ENCODE results near the gene C2.
A peak's percentile ranks its signal among the peaks of the same experiment; 100 is the strongest.
"Not testable (repeated sequence)": the region's sequence is repeated elsewhere in the genome, so short reads cannot be mapped to it uniquely, and the experiment has no call there.

C2 gene

DNA sequence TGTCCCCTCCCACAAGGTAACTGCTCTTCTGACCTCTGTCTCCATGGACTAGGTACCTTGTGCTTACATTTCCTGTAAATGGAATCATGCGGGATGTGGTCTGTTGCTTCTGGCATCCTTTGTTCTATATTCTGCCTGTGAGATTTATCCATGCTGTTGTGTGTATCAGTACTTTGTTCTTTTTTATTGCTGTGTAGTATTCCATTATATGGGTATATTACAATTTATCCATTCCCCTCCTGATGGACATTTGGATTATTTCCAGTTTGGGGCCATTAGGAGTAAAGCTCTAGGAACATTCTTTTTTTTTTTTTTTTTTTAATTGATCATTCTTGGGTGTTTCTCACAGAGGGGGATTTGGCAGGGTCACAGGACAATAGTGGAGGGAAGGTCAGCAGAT lies 3.4 kb downstream of the C2 start:
- no peak for DNase-seq

DNA sequence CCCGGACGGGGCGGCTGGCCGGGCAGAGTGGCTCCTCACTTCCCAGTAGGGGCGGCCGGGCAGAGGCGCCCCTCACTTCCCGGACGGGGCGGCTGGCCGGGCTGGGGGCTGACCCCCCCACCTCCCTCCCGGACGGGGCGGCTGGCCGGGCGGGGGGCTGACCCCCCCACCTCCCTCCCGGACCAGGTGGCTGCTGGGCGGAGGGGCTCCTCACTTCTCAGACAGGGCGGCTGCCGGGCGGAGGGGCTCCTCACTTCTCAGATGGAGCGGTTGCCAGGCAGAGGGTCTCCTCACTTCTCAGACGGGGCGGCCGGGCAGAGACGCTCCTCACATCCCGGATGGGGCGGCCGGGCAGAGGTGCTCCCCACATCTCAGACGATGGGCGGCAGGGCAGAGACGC lies 4.6 kb downstream of the C2 start:
- not testable (repeated sequence) for DNase-seq

DNA sequence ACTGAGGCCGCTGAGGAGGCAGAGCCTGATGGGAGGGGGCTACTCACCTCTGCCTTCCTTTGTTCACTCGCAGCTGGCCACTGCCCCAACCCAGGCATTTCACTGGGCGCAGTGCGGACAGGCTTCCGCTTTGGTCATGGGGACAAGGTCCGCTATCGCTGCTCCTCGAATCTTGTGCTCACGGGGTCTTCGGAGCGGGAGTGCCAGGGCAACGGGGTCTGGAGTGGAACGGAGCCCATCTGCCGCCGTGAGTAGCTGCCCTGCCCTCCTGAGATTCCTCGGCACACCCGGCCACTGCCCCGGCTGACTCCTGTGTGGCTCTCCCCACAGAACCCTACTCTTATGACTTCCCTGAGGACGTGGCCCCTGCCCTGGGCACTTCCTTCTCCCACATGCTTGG lies 6.0 kb downstream of the C2 start:
- DNase-seq: no peak

DNA sequence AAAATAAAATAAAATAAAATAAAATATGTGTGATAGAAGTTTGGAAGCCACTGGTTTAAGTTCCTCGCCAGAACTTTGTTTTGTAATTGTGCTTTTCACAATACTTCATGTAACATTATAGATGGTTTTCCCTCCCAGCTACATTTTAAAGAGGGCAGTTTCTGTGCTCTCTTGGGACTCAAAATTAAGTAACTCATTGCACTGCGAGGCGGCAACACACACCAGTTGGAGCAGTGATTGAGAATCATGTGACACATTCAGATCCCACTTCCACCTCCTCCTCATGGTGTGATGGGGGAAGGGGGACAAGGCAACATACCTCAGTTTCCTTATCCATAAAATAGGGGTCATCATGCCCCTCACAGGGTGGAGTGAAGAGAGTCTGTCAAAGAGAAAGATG lies 7.5 kb downstream of the C2 start:
- DNase-seq: no peak

DNA sequence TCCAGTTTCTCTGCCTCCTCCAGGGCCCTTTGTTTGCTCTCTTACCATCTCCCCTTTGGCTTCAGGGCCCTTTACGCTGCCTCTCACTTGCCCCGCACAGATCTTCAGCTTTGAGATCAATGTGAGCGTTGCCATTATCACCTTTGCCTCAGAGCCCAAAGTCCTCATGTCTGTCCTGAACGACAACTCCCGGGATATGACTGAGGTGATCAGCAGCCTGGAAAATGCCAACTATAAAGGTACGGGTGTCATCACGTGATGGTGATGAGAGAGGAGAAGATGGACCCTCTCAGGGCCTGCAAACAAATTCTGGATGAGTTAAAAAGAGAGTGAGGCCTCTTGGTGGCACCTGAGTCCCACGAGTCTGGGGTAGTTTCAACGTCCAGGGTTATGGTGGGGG lies 8.3 kb downstream of the C2 start:
- no peak for DNase-seq

DNA sequence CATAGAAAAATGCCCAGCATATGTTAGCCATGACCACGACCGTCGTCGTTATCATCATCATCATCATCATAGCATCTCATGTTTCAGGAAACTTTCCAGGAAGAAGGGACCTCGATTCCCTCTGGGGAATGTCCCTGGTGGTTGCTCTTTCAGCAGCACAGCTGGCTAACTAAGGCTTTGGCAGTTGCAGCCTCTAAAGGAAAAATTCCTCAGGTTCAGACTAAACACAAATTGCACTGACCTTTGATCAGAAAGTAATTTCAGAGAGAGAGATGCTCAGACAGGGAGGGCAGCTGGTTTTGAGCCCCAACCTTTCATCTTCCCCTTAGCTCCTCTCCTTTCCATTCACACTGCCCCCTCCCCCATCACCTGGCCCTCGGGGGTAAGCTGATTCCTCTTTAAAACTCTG lies 12.7 kb downstream of the C2 start:
- DNase-seq: no peak

DNA sequence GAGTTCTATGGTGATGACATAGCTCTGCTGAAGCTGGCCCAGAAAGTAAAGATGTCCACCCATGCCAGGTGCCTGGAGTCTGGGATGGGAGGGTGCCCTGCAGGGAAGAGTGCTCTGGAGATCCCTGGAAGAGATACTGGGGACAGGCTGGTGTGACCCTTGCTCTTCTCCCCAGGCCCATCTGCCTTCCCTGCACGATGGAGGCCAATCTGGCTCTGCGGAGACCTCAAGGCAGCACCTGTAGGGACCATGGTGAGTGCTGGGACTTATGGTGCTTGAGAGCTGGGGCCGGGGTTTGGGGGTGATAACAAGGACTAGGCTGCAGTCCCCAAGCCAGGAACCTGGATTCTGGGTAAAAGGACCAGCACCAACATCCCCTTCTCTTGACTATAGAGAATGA lies 16.2 kb downstream of the C2 start:
- DNase-seq: no peak

DNA sequence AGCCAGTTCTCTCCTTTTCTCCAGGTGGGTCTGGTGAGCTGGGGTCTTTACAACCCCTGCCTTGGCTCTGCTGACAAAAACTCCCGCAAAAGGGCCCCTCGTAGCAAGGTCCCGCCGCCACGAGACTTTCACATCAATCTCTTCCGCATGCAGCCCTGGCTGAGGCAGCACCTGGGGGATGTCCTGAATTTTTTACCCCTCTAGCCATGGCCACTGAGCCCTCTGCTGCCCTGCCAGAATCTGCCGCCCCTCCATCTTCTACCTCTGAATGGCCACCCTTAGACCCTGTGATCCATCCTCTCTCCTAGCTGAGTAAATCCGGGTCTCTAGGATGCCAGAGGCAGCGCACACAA lies 17.6 kb downstream of the C2 start:
- no peak for DNase-seq

DNA sequence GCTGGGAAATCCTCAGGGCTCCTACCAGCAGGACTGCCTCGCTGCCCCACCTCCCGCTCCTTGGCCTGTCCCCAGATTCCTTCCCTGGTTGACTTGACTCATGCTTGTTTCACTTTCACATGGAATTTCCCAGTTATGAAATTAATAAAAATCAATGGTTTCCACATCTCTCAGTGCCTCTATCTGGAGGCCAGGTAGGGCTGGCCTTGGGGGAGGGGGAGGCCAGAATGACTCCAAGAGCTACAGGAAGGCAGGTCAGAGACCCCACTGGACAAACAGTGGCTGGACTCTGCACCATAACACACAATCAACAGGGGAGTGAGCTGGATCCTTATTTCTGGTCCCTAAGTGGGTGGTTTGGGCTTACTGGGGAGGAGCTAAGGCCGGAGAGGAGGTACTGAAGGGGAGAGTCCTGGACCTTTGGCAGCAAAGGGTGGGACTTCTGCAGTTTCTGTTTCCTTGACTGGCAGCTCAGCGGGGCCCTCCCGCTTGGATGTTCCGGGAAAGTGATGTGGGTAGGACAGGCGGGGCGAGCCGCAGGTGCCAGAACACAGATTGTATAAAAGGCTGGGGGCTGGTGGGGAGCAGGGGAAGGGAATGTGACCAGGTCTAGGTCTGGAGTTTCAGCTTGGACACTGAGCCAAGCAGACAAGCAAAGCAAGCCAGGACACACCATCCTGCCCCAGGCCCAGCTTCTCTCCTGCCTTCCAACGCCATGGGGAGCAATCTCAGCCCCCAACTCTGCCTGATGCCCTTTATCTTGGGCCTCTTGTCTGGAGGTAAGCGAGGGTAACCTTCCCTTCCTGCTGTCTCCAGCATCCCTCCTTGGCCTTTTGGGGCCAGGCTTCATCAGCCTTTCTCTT lies 18.2 kb downstream of the C2 start, which contains the start of gene CFB:
CFB (plus strand) TSS at position 589 of the 863 bp plus-strand sequence; CDS start at position 716, 127 bp downstream.
- DNase-seq: no peak

DNA sequence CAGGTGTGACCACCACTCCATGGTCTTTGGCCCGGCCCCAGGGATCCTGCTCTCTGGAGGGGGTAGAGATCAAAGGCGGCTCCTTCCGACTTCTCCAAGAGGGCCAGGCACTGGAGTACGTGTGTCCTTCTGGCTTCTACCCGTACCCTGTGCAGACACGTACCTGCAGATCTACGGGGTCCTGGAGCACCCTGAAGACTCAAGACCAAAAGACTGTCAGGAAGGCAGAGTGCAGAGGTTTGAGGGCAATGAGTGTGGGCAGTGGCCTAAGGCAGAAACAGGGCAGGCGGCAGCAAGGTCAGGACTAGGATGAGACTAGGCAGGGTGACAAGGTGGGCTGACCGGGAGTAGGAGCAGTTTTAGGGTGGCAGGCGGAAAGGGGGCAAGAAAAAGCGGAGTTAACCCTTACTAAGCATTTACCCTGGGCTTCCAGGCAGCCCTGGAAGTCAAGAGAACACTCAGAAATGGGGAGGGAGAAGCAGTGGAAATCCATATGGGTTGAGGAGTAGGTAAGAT lies 18.9 kb downstream of the C2 start:
- DNase-seq: no peak

DNA sequence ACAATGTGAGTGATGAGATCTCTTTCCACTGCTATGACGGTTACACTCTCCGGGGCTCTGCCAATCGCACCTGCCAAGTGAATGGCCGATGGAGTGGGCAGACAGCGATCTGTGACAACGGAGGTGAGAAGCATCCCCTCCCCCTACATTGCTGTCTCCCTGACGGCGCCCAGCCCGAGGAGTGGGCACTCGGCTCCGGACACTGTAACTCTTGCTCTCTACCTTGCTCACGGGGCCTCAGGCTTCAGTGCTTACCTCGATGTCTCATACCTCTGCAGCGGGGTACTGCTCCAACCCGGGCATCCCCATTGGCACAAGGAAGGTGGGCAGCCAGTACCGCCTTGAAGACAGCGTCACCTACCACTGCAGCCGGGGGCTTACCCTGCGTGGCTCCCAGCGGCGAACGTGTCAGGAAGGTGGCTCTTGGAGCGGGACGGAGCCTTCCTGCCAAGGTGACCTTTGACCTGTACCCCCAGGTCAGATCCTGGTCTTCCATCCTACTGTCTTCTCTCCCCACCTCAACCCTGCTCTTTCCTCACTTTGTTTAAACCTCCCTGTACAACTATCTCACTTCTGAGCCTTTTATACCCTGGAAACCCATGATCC lies 19.7 kb downstream of the C2 start:
- no peak for DNase-seq

DNA sequence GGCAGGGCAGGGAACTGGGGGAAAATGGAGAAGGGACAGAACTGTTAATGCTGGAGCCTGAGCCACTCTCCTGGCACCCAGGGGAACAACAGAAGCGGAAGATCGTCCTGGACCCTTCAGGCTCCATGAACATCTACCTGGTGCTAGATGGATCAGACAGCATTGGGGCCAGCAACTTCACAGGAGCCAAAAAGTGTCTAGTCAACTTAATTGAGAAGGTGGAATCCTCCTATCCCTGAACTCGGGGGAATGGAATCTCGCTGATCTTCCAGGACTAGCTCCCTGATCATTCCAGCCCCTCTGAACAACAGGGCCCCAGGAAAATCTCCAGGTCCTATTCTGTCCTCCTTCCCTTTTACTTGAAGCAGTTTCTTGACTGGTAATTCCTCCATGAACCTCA lies 20.3 kb downstream of the C2 start:
- no peak for DNase-seq

DNA sequence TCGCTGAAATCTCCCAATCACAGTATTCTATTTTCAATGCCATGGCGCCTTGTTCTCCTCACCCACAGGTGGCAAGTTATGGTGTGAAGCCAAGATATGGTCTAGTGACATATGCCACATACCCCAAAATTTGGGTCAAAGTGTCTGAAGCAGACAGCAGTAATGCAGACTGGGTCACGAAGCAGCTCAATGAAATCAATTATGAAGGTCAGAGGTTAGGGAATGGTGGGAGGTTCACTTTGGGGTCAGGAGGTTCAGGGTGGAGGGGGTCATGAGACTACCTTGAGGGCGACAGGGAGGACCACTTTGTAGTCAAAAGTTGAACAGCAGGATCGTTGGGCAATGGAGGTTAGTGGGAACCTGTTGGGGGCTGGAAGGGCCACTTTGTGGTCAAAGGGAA lies 20.8 kb downstream of the C2 start:
- DNase-seq: no peak

DNA sequence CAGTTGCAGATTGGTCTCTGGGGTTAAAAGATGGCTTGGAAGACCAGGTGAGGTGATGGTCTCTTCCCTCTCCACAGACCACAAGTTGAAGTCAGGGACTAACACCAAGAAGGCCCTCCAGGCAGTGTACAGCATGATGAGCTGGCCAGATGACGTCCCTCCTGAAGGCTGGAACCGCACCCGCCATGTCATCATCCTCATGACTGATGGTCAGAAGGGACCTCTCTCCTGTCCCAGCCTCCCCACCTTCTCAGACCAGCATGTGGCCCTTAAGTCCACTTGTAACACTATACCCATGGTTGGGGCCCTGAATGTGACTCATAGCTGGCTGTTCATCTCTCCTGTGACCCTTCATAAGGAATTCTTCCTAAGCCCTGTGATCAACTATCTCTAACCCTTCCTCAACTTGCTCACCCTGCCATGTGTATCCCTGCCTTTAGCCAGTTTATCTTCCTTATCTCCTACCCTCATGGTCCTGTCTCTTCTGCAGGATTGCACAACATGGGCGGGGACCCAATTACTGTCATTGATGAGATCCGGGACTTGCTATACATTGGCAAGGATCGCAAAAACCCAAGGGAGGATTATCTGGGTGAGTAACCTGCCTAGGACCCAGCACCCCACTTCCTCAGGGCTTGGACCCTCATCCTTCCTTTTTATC lies 21.4 kb downstream of the C2 start:
- DNase-seq: no peak

DNA sequence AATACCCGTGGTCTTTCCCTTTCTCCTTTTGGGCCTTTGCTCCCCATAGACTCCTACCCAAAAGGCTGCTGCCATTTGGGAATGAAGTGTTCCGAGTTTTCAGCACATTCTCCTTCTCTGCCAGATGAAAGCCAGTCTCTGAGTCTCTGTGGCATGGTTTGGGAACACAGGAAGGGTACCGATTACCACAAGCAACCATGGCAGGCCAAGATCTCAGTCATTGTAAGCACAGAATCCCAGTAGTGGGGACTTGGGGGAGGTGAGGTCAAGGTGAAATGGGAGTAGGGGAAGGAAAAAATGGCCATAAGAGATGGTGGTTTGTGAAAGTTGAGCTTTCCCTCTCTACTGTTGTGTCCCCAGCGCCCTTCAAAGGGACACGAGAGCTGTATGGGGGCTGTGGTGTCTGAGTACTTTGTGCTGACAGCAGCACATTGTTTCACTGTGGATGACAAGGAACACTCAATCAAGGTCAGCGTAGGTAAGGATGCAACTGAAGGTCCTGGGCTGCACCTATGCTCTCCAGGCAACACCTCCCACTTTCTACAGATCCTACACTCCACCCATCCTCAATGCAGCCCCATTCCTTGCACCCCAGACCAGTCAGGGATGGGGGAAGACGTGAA lies 22.5 kb downstream of the C2 start:
- DNase-seq: no peak

DNA sequence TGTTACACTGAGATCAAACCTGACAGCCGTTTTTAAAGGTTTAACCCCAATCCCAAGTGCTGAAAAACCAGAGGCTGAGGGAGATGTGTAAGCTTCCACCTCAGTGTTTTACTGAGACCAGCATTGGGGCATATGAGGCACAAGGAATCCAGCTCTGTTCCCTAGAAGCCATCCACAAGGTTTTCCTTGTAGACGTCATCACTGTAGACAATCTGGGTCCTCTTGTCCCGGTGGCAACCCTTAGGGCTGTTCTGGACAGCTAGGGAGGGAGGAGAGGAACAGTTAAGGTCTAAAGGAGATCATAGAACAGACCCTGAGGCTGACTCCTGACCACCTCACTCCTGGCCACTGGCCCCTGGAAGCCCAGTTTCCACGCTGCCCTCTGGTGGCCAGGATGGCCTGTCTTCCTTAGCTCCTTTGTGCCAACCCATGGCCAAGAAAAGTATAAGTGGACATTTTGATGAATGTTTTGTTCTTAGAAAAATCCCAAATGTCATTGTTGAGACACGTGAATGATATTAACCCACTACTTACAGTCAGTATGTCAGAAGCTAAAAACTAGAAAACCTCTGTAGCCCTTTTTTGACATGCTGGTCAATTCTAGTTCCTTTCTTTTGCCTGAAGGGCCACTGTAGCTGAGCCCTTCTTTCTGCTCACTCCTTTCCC lies 24.8 kb downstream of the C2 start:
- DNase-seq: no peak

DNA sequence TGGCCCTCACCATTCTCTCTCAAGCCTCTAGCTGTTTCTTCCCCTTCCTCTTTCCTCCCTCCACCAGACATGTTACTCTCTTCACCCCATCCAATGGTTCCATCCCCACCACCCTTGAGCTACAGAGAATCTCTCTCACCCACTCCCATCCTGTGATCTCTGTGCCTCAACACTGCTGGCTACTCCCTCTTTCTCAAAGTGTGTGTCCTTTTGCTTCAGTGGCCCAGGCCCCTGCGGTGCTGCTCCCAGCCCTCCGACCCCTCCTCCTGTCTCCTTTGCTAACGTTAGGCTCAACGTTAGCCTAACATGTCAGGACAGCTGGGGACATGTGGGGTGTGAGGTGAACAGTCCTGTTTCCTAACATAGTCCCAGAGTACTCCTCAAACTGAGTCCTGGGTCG lies 25.4 kb downstream of the C2 start:
- DNase-seq: no peak

DNA sequence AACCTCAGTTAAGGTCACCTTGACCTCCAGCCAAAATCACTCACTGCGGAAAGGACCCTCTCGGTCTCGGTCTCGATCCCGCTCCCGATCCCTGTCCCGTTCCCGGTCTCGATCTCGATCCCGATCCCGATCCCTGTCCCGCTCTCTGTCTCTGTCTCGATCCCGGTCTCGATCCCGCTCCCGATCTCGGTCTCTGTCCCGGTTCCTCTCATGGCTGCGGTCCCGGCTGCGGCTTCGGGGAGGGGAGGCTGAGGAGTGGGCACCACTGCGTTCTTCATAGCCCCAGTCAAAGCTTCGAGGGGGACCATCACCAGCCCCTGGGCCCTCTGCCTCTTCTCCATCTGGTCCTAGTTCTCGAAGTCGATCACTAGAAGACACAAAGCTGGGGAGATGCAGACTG lies 27.0 kb downstream of the C2 start:
- DNase-seq: no peak

DNA sequence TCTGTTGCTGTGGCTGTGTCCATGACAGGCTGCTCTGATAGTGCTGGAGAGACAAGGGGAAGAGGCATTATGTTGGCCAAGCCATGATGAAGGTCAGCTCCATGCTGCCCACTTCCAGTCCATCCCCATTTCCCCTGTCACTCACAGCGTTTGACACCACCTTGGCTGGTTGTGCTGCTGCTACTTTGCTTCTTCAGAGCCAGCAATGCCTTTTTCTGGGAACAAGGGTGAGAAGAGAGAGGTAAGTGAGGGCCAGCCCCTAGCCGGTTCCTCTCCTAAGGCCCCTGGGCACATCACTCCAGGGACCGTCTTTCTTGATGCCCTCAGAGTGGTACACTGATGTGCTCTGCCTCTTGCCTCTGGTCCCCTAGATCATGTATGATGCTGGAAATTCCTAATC lies 29.3 kb downstream of the C2 start:
- no peak for DNase-seq

DNA sequence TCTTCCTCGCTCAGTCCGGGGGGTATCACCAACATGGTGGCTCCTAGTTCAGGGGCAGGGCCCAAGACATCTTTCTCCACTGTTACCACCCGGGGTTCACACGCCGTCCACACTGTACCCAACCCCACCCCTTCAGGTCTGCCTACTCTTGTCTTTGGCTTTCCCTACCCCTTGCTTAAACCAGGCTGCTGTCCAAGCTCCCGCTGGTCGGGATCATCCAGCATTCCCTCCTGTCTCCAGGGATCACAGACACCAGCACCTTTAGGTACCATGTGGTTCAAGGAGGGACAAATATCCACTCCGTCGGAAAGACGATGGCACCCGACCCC lies 30.9 kb downstream of the C2 start:
- no peak for DNase-seq

DNA sequence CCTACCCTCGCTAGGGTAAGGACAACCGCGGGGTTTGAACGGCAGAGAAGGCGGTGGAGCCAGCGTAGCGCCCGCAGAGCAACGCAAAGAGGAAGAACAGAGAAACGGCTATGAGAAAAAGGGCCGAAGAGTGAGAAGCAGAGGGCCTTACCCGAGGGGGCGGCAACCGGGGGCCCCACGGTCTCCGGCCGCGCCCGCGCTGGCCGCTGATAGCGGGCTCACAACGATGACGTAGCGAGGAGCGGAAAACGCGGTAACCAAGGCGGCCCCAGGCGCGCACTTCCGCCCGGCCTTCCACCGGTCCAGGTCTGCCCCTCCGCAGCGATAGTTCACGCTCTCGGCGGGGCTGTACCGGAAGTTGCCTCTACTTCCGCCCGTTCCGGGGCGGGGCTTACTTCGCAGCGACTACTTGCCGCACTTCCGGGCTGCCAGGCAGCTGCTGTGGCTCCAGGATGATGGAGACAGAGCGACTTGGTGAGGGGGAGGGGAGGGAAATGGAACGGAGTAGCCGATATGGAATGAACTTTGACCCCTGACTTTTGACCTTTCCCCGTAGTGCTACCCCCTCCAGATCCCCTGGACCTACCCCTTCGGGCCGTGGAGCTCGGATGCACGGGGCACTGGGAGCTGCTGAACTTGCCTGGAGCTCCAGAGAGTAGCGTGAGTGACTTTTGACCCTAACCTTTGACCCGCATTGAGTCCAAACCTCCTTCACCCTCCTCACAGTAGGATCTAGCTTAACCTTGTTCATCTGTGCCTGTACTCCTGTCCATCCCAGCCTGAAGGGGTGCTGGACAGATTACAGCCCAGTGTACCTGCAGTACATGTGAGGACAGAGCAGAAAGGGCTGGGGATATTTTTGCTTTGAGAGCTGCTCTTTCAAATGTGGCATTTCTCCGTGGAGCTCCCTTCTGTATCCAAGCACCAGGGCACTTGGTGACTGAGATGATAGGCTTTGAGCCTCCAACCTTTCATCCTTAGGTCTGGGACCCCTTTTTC lies 31.5 kb downstream of the C2 start, which contains the start of the genes NELFE and SKIC2:
NELFE (minus strand) TSS at position 231 of the 999 bp plus-strand sequence. CDS start 525 bp downstream, outside the sequence.
SKIC2 (plus strand) TSS at position 435 of the 999 bp plus-strand sequence; CDS start at position 453, 18 bp downstream.
- peak; percentile 98 for DNase-seq

DNA sequence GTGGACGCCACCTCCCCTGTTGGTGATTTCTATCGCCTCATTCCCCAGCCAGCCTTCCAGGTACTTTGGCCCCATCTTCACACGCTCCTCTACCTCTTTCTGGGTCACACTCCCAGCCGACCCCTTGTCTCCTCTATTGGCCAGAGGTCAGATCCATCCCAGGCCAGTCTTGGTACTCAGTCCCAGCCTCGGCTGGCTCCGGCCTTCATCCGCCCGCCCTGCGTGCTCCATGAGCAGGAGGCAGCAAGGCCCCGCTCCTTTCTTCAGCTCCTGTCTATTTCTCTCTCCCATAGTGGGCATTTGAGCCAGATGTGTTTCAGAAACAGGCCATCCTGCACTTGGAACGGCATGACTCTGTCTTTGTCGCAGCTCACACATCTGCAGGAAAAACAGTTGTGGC lies 34.1 kb downstream of the C2 start:
- DNase-seq: no peak
